Karpas-422 (cell line): ENCODE measurements around the gene COL4A4. TPM values are rescaled to one million over a fixed set of nuclear protein-coding genes. Genes with fewer than 3 reads are reported as not detected.

Source experiments
- small RNA-seq: library from RNA; depleted of rRNA; stranded (forward); fragments of <200 nt; gene quantifications from one replicate; pipeline ENCODE3, GENCODE V24; 2014
- total RNA-seq: library from RNA; depleted of rRNA; stranded (reverse); fragments of >200 nt; shearing (Covaris generic); gene quantifications from 2 replicates; pipeline ENCODE4 v1.2.3, GENCODE V29; 2014; ENCODE audit warnings: low replicate concordance; rRNA removed

COL4A4 gene
- total RNA-seq, 1 experiment from 2014 or later: 0.41 TPM

Small RNA genes within 50 kb of the gene (small RNA-seq; reads per million reads assigned to genes)
- not detected for gene RF00554

Other genes starting within 250 kb of the COL4A4 start
- 0.04 and 0.60 TPM in 2 replicates for gene COL4A3, start 419 bp upstream of the COL4A4 start, total RNA-seq
- 144 and 198 TPM in 2 replicates for gene MFF, start 161.0 kb upstream of the COL4A4 start, total RNA-seq
- gene TM4SF20, start 215.1 kb upstream of the COL4A4 start, total RNA-seq: not detected in 2 replicates
- not detected in 2 replicates for gene SCYGR1, start 223.7 kb upstream of the COL4A4 start, total RNA-seq